T-helper 2 cell (primary cell): ENCODE data around the gene FKBP10.
A peak's percentile ranks its signal among the peaks of the same experiment; 100 is the strongest.
"Not testable (repeated sequence)": the region's sequence is repeated elsewhere in the genome, so short reads cannot be mapped to it uniquely, and the experiment has no call there.

Experiments used
- DNase-seq, 5 experiments: peaks; one replicate each; pipeline versions ENCODE4 v3.0.0 to v3.0.0-alpha.2; 2012 to 2022
- total RNA-seq, 2 donors: gene quantifications; one replicate each; lab custom pipeline; 2026; lab: John Stamatoyannopoulos, UW

FKBP10 gene
- 0 to 2.8 reads per million in 2 donors for total RNA-seq

DNA sequence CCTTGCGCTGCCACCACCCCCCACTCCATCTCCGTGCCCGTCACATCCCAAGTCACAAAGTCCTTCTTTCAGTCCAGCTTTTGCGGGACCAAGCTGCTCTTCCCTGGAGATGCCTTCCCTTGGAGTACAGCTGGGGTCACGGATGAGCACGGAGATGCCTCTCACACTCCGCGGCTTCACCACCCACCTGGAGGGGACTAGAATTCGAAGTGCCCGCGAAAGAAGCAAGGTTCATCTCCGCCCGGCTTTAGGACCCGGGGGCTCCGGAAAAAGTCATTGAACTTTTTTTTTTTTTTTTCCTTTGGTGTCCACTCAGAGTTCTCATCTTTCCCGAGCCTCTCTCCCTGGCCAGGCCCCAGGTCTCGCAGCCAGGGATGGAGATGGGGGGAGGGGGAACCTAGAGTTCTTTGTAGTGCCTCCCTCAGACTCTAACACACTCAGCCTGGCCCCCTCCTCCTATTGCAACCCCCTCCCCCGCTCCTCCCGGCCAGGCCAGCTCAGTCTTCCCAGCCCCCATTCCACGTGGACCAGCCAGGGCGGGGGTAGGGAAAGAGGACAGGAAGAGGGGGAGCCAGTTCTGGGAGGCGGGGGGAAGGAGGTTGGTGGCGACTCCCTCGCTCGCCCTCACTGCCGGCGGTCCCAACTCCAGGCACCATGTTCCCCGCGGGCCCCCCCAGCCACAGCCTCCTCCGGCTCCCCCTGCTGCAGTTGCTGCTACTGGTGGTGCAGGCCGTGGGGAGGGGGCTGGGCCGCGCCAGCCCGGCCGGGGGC lies at the start of gene FKBP10:
Gene FKBP10 (plus strand): TSS at position 624 of the 771 bp plus-strand sequence. CDS start 31 bp downstream, at position 655.
- DNase-seq = peak in 3 of 5 experiments; percentile 7 to 43 (median 34)

DNA sequence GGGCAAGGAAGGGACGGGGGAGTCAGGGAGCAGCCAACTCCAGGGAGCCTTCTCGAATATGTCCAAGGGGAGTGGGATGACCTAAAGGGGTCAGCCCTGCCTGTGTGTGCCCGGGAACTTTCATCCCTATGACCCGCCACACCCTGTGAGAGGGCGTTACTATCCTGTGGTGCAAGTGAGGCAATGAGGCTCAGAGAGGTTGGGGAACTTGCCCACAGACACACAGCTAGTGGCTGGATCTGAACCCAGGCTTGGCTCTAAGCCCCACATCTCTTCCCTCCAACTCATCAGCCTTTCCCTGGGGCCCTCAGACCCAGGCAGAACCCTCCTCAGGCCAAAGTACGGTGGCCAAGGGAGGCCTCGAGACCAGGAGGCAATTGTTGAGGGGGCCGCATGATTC lies 49.5 kb upstream of the FKBP10 start:
- no peak for DNase-seq

DNA sequence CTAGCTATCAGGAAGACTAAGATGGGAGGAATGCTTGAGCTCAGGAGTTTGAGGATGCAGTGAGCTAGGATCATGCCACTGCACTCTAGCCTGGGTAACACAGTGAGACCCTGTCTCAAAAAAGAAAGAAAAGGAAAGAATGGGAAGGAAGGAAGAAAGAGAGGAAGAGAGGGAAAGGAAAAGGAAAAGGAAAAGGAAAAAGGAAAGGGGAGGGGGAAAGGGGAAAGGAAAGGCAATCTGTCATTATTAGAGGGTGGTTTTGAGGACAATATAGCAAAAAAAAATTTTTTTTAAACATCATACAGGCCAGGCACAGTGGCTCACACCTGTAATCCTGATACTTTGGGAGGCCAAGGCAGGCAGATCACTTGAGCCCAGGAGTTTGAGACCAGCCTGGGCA lies 46.7 kb upstream of the FKBP10 start:
- DNase-seq = no peak

DNA sequence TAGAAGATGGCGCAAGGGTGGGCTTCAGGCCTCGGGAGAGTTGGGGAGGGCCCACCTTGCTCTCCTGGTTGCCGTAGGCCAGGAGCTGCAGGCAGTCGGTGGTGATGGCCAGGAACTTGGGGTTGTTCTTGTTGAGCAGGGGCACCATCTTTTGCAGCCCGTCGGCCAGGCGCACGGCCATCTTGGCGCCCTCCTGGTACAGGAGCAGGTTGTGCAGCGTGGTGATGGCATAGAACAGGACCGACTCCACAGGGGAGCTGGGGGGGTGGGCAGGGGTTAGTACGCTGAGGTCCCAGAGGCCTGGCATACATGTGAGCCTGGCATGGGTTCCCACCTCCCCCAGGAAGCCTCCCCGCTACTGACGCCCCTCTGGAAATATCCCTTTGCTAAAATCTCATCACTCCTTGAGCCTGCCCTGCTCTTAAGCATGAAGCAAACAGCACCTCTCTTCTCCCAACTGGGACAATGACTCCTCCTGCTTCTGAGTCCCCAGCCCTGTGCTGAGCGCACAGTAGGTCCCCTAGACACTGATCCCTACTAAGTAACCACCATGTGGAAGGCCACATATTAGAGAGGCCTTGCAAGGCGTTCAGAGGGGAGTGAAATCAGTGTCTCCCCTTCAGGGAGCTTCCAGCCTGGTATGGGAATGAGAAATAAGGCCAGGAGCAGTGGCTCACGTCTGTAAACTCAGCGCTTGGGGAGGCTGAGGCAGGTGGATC lies 45.3 kb upstream of the FKBP10 start:
- DNase-seq = no peak

GRCh38 chr17:41768682-41769288 lies 44.0 kb upstream of the FKBP10 start:
- no peak for DNase-seq

- DNase-seq = no peak
Measured at GRCh38 chr17:41769346-41769862, 43.4 kb upstream of the FKBP10 start.

DNA sequence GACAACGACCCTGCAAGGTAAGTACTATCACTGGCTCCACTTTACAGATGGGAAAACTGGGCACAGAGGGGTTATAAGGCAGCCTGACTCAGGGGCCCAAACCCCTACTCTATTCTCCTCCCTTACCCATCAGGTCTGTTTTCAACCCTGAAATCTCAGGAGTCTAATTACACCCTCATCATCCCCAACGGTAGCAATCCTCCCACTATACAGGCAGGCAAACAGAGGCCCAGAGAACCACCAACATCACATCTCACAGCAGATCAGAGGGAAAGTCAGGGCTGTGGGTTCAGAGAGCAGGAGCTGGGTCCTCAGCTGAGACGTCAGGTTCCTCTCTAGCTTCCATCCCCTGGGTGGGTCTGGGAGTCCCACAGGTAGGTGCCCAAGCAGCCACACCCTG lies 42.8 kb upstream of the FKBP10 start:
- no peak for DNase-seq

DNA sequence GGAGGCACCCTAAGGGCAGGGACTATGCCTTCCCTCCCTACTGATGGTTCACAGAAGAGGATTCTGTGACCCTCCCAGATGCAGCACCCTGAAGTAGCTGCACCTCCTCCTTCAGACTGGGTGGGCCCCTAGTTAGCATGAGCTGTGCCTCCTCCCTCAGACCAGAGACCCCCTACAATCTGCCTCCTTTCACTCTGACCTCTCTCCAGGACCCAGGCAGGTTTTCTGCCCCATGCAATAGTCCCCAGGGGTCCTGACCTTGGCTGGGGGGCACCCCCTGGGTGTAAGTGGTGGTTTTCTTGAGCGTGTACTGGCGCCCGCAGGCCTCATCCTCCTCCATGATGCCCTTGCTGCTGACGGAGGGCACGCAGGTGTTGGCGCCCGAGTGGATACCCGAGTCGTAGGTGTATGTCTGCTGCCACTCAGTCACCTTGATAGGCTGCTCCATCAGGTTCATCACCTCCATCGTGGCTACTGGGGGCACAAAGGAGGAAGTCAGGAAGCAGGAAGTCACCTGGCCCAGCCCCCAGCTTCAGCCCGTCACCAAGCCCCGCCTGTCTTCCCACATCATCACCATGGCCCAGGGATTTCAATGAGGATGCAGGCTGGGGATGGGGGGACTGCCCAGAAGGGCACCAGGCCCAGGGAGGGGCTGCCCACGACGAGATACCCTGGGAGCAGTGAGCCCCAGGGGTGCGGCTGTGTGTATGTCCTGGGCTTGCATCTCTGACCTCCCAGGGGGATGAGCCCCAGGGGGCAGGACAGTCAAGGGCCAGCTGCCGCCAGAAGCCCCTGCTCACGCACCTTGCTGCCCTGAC lies 41.2 kb upstream of the FKBP10 start:
- no peak for DNase-seq

DNA sequence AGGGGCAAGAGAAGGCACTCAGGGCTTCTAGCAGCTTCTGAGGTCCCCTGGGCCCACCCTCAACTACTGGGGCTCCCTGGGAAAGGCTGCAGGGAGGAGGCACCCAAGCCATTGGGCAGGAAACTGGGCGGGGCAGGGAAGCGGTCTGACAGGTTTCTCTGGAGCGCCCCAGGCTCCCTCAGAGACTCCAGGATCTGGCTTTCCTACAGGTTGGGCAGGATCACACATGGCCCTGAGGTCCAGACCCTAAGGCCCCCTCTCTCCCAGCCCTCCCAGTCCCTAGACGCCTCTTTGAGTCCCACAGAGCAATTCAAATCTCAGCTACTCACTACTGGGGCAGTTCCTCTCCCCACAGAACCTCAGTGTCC lies 40.6 kb upstream of the FKBP10 start:
- DNase-seq = no peak

- no peak for DNase-seq
Measured at GRCh38 chr17:41772586-41773189, 40.1 kb upstream of the FKBP10 start.

DNA sequence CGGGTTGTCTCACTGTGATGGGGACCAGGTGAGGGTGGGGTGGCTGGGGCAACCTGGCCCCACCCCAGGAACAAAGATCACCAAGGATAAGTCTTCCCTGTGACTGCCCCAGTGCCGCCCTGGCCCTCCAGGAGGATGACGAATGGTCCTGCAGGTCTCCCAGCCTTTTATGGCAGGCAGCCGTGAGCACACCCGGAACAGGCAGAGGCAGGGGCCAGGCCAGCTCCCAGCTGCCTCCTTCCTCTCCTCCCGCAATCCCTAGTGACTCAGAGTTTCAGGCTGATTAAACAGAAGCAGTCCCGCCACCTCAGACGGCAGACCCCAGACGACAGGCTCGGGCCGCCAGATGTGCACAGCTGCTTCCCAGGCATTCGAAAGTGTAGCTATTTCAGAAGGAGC lies 39.6 kb upstream of the FKBP10 start:
- no peak for DNase-seq

GRCh38 chr17:41773731-41774193 lies 39.0 kb upstream of the FKBP10 start:
- DNase-seq = no peak

- no peak for DNase-seq
Measured at GRCh38 chr17:41775394-41776226, 37.2 kb upstream of the FKBP10 start.

- DNase-seq = not testable (repeated sequence)
Measured at GRCh38 chr17:41776262-41776900, 36.4 kb upstream of the FKBP10 start.

DNA sequence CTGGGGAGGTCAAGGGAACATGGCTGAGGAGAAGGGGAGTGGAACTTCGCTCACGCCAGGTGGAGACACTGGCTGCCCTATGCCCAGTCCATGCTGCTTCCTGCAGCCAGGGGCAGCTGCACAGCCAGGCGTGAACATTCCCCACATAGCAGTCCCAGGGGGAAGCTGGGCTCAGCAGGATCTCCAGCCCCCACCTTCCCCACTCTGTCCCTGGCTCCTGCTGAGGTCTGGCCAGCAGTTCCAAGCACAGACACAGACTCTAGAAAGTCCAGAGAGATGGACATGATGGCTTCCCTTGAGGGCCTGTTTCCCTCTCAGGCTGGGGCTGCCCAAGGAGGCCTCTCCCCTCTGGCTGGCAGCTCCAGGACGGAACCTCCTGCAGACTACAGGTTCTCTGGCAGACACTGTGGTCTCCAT lies 35.6 kb upstream of the FKBP10 start:
- DNase-seq = no peak

DNA sequence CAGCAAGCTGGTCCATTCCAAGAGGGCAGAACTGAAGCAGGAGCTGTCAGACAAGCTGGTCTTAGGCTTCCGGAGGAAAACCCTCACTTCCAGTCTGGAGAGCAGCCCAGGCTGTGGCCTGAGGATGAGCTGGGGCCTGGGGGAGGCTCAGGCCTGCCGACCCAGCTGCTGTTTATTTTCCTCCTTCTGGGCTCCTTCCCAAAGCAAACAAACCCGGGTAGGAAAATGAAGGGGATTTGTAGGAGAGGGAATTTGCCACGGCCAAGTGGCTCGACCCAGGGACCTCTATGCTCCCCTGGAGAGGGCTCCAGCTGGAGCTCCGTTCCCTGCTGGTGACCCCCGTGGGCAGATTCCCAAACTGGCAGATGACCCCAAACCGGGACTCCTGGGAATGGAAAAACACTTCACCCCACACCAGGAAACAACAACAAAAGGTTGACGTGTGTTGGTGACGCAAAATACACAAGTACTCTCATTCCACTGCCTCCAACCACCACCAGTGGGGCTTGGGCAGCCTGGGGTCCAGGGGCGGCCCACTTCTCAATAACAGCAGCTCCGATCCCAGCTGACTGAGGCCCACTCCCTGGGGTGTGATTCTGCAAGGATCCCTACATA lies 35.1 kb upstream of the FKBP10 start:
- DNase-seq = no peak

- no peak for DNase-seq
Measured at GRCh38 chr17:41779954-41780353, 32.9 kb upstream of the FKBP10 start.

- no peak for DNase-seq
Measured at GRCh38 chr17:41781404-41782110, 31.2 kb upstream of the FKBP10 start.

GRCh38 chr17:41782142-41782541 lies 30.7 kb upstream of the FKBP10 start:
- DNase-seq = no peak
